GM19438 (cell line): ENCODE results near the gene ACSL5.
"Not testable (repeated sequence)": the region's sequence is repeated elsewhere in the genome, so short reads cannot be mapped to it uniquely, and the experiment has no call there.

ENCODE experiments used
- ATAC-seq: cut with Tn5 transposase; IDR thresholded peaks from one replicate; pipeline ENCODE4 v1.9.1; 2021; ENCODE audit warnings: low read depth; ENCODE audit not compliant: unreplicated experiment

The ACSL5 gene

GRCh38 chr10:112349521-112350085 is 24.3 kb upstream of the ACSL5 start:
- no peak for ATAC-seq

GRCh38 chr10:112351146-112351545 is 22.8 kb upstream of the ACSL5 start:
- no peak for ATAC-seq

GRCh38 chr10:112352044-112352443 is 21.9 kb upstream of the ACSL5 start:
- no peak for ATAC-seq

- ATAC-seq, result no peak
These were observed 20.9 kb upstream of the ACSL5 start for GRCh38 chr10:112353046-112353445.

GRCh38 chr10:112356686-112357085 is 17.2 kb upstream of the ACSL5 start:
- no peak for ATAC-seq

- no peak for ATAC-seq
These were observed 14.2 kb upstream of the ACSL5 start for GRCh38 chr10:112359606-112360307.

- no peak for ATAC-seq
These were observed 13.3 kb upstream of the ACSL5 start for GRCh38 chr10:112360308-112361270.

GRCh38 chr10:112361951-112362751 is 11.8 kb upstream of the ACSL5 start:
- ATAC-seq, result no peak

GRCh38 chr10:112362833-112363232 is 11.1 kb upstream of the ACSL5 start:
- no peak for ATAC-seq

- ATAC-seq, result no peak
These were observed 9.9 kb upstream of the ACSL5 start for GRCh38 chr10:112363696-112364688.

GRCh38 chr10:112365014-112365432 is 8.9 kb upstream of the ACSL5 start:
- ATAC-seq, result no peak

GRCh38 chr10:112365451-112365850 is 8.5 kb upstream of the ACSL5 start:
- ATAC-seq, result no peak

GRCh38 chr10:112366992-112367391 is 6.9 kb upstream of the ACSL5 start:
- ATAC-seq, result no peak

GRCh38 chr10:112367516-112367915 is 6.4 kb upstream of the ACSL5 start:
- ATAC-seq, result no peak

- ATAC-seq, result peak; percentile 95
These were observed 4.2 kb upstream of the ACSL5 start for GRCh38 chr10:112369495-112370423.

GRCh38 chr10:112370424-112370819 is 3.5 kb upstream of the ACSL5 start:
- no peak for ATAC-seq

GRCh38 chr10:112371326-112371725 is 2.6 kb upstream of the ACSL5 start:
- ATAC-seq, result not testable (repeated sequence)

- not testable (repeated sequence) for ATAC-seq
These were observed 1.6 kb upstream of the ACSL5 start for GRCh38 chr10:112372182-112372810.
